GM06990 (cell line): ENCODE results near the gene LRRN2.

ENCODE experiments used
- DNase-seq: peaks from one replicate; pipeline ENCODE4 v3.0.0-alpha.2; 2011; ENCODE audit not compliant: insufficient read length; ENCODE audit errors: extremely low read depth
- H3K27me3 ChIP-seq: replicated peaks from 2 replicates; pipeline ENCODE4 v1.6.0; 2011; ENCODE audit warnings: low read length; ENCODE audit not compliant: control insufficient read depth, insufficient read depth
- H3K36me3 ChIP-seq: 2 replicates; pipeline ENCODE4 v1.5.1; 2011; ENCODE audit warnings: low read length; ENCODE audit not compliant: control insufficient read depth, insufficient read depth
- H3K4me3 ChIP-seq: replicated peaks from 2 replicates; pipeline ENCODE4 v1.5.1; 2011; ENCODE audit warnings: low read depth, mild to moderate bottlenecking, control low read depth, low read length
- CTCF ChIP-seq: IDR thresholded peaks from 2 replicates; pipeline ENCODE4 v1.5.1; 2011; ENCODE audit warnings: low read length, control low read depth, mild to moderate bottlenecking, inconsistent platforms; ENCODE audit not compliant: insufficient read depth, poor library complexity, severe bottlenecking

Gene LRRN2

GRCh38 chr1:204605791-204606190, 79.7 kb downstream of the LRRN2 start:
- DNase-seq = no peak
- TF ChIP-seq CTCF = no peak
- H3K4me3 ChIP-seq = no peak overlapping the region
- H3K36me3 ChIP-seq = no peaks in the 10 kb centered on the region
- no peaks in the 10 kb centered on the region; the same call in 1 of the 2 replicates for H3K27me3 ChIP-seq

- H3K4me3 ChIP-seq = no peak overlapping the region
- TF ChIP-seq CTCF = no peak
- DNase-seq = no peak
- no peaks in the 10 kb centered on the region for H3K36me3 ChIP-seq
- no peaks in the 10 kb centered on the region for H3K27me3 ChIP-seq
Observed at GRCh38 chr1:204602871-204603542, 82.5 kb downstream of the LRRN2 start.

GRCh38 chr1:204602111-204602579, 83.4 kb downstream of the LRRN2 start:
- Histone ChIP-seq H3K4me3 (no peak overlapping the region), H3K36me3 (no peaks in the 10 kb centered on the region), H3K27me3 (no peaks in the 10 kb centered on the region)
- TF ChIP-seq CTCF = no peak
- DNase-seq = no peak

- Histone ChIP-seq H3K27me3 (no peaks in the 10 kb centered on the region), H3K36me3 (no peaks in the 10 kb centered on the region), H3K4me3 (no peak overlapping the region)
- DNase-seq = no peak
- TF ChIP-seq CTCF = peak; percentile 6
Observed at GRCh38 chr1:204600968-204601367, 84.6 kb downstream of the LRRN2 start.

GRCh38 chr1:204600203-204600602, 85.3 kb downstream of the LRRN2 start:
- Histone ChIP-seq H3K27me3 (no peaks in the 10 kb centered on the region), H3K4me3 (no peak overlapping the region), H3K36me3 (no peaks in the 10 kb centered on the region)
- no peak for TF ChIP-seq CTCF
- DNase-seq = no peak

GRCh38 chr1:204599596-204599995, 85.9 kb downstream of the LRRN2 start:
- no peak for TF ChIP-seq CTCF
- Histone ChIP-seq H3K27me3 (no peaks in the 10 kb centered on the region), H3K4me3 (no peak overlapping the region), H3K36me3 (no peaks in the 10 kb centered on the region)
- no peak for DNase-seq
